NT2/D1 (cell line): ENCODE results near the gene TPRG1L.

Experiments used
- SUZ12 ChIP-seq: IDR thresholded peaks from 2 replicates; pipeline ENCODE4 v1.6.1; 2011; ENCODE audit not compliant: insufficient read length, insufficient read depth; ENCODE audit errors: extremely low read depth
- YY1 ChIP-seq: IDR thresholded peaks from 2 replicates; pipeline ENCODE4 v1.6.1; 2011; ENCODE audit not compliant: insufficient read length, insufficient read depth
- ZNF274 ChIP-seq: IDR thresholded peaks from 2 replicates; pipeline ENCODE4 v1.6.1; 2011; ENCODE audit warnings: mild to moderate bottlenecking, low read depth, low read length

- no peak for TF ChIP-seq ZNF274
- TF ChIP-seq YY1, result no peak
- TF ChIP-seq SUZ12, result no peak
Measured at GRCh38 chr1:3600354-3600753, 24.5 kb upstream of the TPRG1L start.
